ENCODE measurements around the gene DDA1.

The DDA1 gene

GRCh38 chr19:17323300-17323963 lies 14.1 kb downstream of the DDA1 start:
- DNase-seq (ENCODE audit: low read depth in 1 of 2, low spot score in 1 of 2), result no peak
- in situ Hi-C loops (cut with HindIII; ENCODE audit: low pct_unique_long_range_greater_than_20kb, low sequenced_read_pairs), result no loop called here
- no peak for TF ChIP-seq JUND (IDR thresholded peaks at IDR 0.05; ENCODE audit: low read depth)

GRCh38 chr19:17323964-17324332 lies 14.6 kb downstream of the DDA1 start:
- DNase-seq (ENCODE audit: low read depth in 1 of 2, low spot score in 1 of 2), result no peak
- in situ Hi-C loops (cut with HindIII; ENCODE audit: low pct_unique_long_range_greater_than_20kb, low sequenced_read_pairs), result no loop called here
- TF ChIP-seq JUND (IDR thresholded peaks at IDR 0.05; ENCODE audit: low read depth), result no peak

- in situ Hi-C loops (cut with HindIII; ENCODE audit: low pct_unique_long_range_greater_than_20kb, low sequenced_read_pairs), result no loop called here
- TF ChIP-seq JUND (IDR thresholded peaks at IDR 0.05; ENCODE audit: low read depth), result no peak
- DNase-seq (ENCODE audit: low read depth in 1 of 2, low spot score in 1 of 2), result no peak
These were observed 15.2 kb downstream of the DDA1 start for GRCh38 chr19:17324357-17325114.

GRCh38 chr19:17325133-17325532 lies 15.8 kb downstream of the DDA1 start:
- in situ Hi-C loops (cut with HindIII; ENCODE audit: low pct_unique_long_range_greater_than_20kb, low sequenced_read_pairs), result no loop called here
- no peak for DNase-seq (ENCODE audit: low read depth in 1 of 2, low spot score in 1 of 2)
- no peak for TF ChIP-seq JUND (IDR thresholded peaks at IDR 0.05; ENCODE audit: low read depth)

GRCh38 chr19:17325881-17326594 lies 16.7 kb downstream of the DDA1 start:
- in situ Hi-C loops (cut with HindIII; ENCODE audit: low pct_unique_long_range_greater_than_20kb, low sequenced_read_pairs), result no loop called here

GRCh38 chr19:17326595-17326966 lies 17.2 kb downstream of the DDA1 start:
- DNase-seq (ENCODE audit: low read depth in 1 of 2, low spot score in 1 of 2), result no peak
- in situ Hi-C loops (cut with HindIII; ENCODE audit: low pct_unique_long_range_greater_than_20kb, low sequenced_read_pairs), result no loop called here

More at GRCh38 chr19:17325881-17326594, 16.7 kb downstream of the DDA1 start:
- DNase-seq (ENCODE audit: low read depth in 1 of 2, low spot score in 1 of 2), result no peak
- no peak for TF ChIP-seq JUND (IDR thresholded peaks at IDR 0.05; ENCODE audit: low read depth)

GRCh38 chr19:17327068-17327653 lies 17.8 kb downstream of the DDA1 start:
- DNase-seq (ENCODE audit: low read depth in 1 of 2, low spot score in 1 of 2), result no peak
- in situ Hi-C loops (cut with HindIII; ENCODE audit: low pct_unique_long_range_greater_than_20kb, low sequenced_read_pairs), result no loop called here
- TF ChIP-seq JUND (IDR thresholded peaks at IDR 0.05; ENCODE audit: low read depth), result no peak

More at GRCh38 chr19:17326595-17326966, 17.2 kb downstream of the DDA1 start:
- TF ChIP-seq JUND (IDR thresholded peaks at IDR 0.05; ENCODE audit: low read depth), result no peak

GRCh38 chr19:17327654-17328516 lies 18.5 kb downstream of the DDA1 start:
- in situ Hi-C loops (cut with HindIII; ENCODE audit: low pct_unique_long_range_greater_than_20kb, low sequenced_read_pairs), result no loop called here
- no peak for DNase-seq (ENCODE audit: low read depth in 1 of 2, low spot score in 1 of 2)
- no peak for TF ChIP-seq JUND (IDR thresholded peaks at IDR 0.05; ENCODE audit: low read depth)

- in situ Hi-C loops (cut with HindIII; ENCODE audit: low pct_unique_long_range_greater_than_20kb, low sequenced_read_pairs), result no loop called here
- no peak for TF ChIP-seq JUND (IDR thresholded peaks at IDR 0.05; ENCODE audit: low read depth)
- DNase-seq (ENCODE audit: low read depth in 1 of 2, low spot score in 1 of 2), result no peak
These were observed 19.4 kb downstream of the DDA1 start for GRCh38 chr19:17328517-17329365.

- in situ Hi-C loops (cut with HindIII; ENCODE audit: low pct_unique_long_range_greater_than_20kb, low sequenced_read_pairs), result no loop called here
- TF ChIP-seq JUND (IDR thresholded peaks at IDR 0.05; ENCODE audit: low read depth), result no peak
- DNase-seq (ENCODE audit: low read depth in 1 of 2, low spot score in 1 of 2), result no peak
These were observed 20.3 kb downstream of the DDA1 start for GRCh38 chr19:17329366-17330261.

Measured in T47D (cell line).